Measurements from ENCODE around the gene FAM98A. TPM values are rescaled to one million over a fixed set of nuclear protein-coding genes. Genes with fewer than 3 reads are reported as not detected.

Gene FAM98A
- total and polyA plus RNA-seq, 10 of the 15 experiments (the other 5 are each of a cell fraction or from before 2014, with no cell fraction given) = 29.7 to 231 (median 80.2) TPM

DNA sequence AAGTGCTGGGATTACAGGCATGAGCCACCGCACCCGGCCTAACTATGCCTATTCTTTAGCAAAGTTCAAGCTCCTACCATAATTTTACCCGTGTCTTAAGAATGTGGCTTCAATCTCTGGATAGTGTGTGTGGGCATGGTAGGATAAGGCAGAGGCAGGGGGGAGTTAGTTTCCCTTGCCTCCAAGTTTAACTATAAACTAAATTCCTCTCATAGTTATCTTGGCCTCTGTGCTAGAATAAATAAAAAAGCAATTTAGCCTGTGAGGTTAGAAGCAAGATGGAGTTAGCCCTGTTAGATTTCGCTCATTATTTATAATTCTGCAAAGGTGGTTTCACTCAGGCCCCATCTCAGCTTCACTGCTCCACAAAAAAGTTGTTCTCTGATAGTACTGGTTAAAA lies 7.0 kb upstream of the FAM98A start:
- no peak overlapping the region for H3K27ac ChIP-seq (ENCODE audit: control insufficient read depth, insufficient read depth)
- ChIA-PET SMC1A (ENCODE audit: uncharacterized antibody, unreplicated experiment) (no interaction called here), POLR2A (no interaction called here), CTCF (interaction anchor here (2.4 kb wide), 1 partner anchor 23 kb away, joined by 5 read pairs; no protein-coding TSS in a partner anchor), RAD21 (ENCODE audit: unreplicated experiment) (no interaction called here)
- H4K20me1 ChIP-seq (ENCODE audit: control insufficient read depth, insufficient read depth) = no peaks in the 10 kb centered on the region
- H3K4me1 ChIP-seq (ENCODE audit: control insufficient read depth, insufficient read depth, low read length) = no peaks in the 10 kb centered on the region
- intact Hi-C loops (cut with micrococcal nuclease; ENCODE audit: unreplicated experiment) = no loop called here
- in situ Hi-C loops (cut with MboI) = no loop called here
- DNase-seq (ENCODE audit: low read depth, low spot score) = no peak
- no peak for ATAC-seq
- FAIRE-seq = no peak
- no peaks in the 10 kb centered on the region for H3K79me2 ChIP-seq (ENCODE audit: control insufficient read depth, insufficient read depth, low read length)
- H3K4me2 ChIP-seq (ENCODE audit: control insufficient read depth, insufficient read depth) = no peak overlapping the region
- BruUV-seq (replicated peaks) = no TSS peak
- H3K27me3 ChIP-seq (replicated peaks in 1 of 2; ENCODE audit: control insufficient read depth in 2 of 2, insufficient read depth in 2 of 2, low read length in 1 of 2) = no peaks in the 10 kb centered on the region
- H2AFZ ChIP-seq (ENCODE audit: control insufficient read depth, low read depth, low read length) = no peak overlapping the region
- no peaks in the 10 kb centered on the region for H3K9me3 ChIP-seq (replicated peaks; ENCODE audit: control insufficient read depth, insufficient read depth, low read length)
- H3K36me3 ChIP-seq (ENCODE audit: control insufficient read depth in 2 of 2, insufficient read depth in 2 of 2, low read length in 1 of 2) = no peaks in the 10 kb centered on the region
- WGBS (ENCODE audit: insufficient coverage, insufficient replicate concordance, low lambda C conversion rate, missing lambda C conversion rate) = 94% methylated on average over 4 of the region's 4 CpGs
- TF ChIP-seq, protein P1, sequence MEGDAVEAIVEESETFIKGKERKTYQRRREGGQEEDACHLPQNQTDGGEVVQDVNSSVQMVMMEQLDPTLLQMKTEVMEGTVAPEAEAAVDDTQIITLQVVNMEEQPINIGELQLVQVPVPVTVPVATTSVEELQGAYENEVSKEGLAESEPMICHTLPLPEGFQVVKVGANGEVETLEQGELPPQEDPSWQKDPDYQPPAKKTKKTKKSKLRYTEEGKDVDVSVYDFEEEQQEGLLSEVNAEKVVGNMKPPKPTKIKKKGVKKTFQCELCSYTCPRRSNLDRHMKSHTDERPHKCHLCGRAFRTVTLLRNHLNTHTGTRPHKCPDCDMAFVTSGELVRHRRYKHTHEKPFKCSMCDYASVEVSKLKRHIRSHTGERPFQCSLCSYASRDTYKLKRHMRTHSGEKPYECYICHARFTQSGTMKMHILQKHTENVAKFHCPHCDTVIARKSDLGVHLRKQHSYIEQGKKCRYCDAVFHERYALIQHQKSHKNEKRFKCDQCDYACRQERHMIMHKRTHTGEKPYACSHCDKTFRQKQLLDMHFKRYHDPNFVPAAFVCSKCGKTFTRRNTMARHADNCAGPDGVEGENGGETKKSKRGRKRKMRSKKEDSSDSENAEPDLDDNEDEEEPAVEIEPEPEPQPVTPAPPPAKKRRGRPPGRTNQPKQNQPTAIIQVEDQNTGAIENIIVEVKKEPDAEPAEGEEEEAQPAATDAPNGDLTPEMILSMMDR (IDR thresholded peaks at IDR 0.05 in 2 of 3, conservative IDR thresholded peaks at IDR 0.05 in 1 of 3; ENCODE audit: control insufficient read depth in 2 of 3, extremely low read depth in 1 of 3, insufficient read depth in 1 of 3, low read depth in 3 of 3, low read length in 3 of 3) = no peak
- TF ChIP-seq NRF1 (conservative IDR thresholded peaks at IDR 0.05; ENCODE audit: low read depth, low read length) = no peak
- no peak for TF ChIP-seq SMARCA5 (IDR thresholded peaks at IDR 0.05)
- TF ChIP-seq, protein P2, sequence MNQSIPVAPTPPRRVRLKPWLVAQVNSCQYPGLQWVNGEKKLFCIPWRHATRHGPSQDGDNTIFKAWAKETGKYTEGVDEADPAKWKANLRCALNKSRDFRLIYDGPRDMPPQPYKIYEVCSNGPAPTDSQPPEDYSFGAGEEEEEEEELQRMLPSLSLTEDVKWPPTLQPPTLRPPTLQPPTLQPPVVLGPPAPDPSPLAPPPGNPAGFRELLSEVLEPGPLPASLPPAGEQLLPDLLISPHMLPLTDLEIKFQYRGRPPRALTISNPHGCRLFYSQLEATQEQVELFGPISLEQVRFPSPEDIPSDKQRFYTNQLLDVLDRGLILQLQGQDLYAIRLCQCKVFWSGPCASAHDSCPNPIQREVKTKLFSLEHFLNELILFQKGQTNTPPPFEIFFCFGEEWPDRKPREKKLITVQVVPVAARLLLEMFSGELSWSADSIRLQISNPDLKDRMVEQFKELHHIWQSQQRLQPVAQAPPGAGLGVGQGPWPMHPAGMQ (IDR thresholded peaks at IDR 0.05; ENCODE audit: borderline replicate concordance) = no peak
- no peak for TF ChIP-seq ZZZ3 (IDR thresholded peaks at IDR 0.05; ENCODE audit: control insufficient read depth, insufficient read length, low read depth)
- TF ChIP-seq WRNIP1 (IDR thresholded peaks at IDR 0.05; ENCODE audit: borderline replicate concordance, low read depth, low read length) = no peak
- TF ChIP-seq EZH2 (IDR thresholded peaks at IDR 0.05; ENCODE audit: borderline replicate concordance, control insufficient read depth, low read depth, low read length) = no peak
- H3K4me3 ChIP-seq = no peak overlapping the region
- no peak overlapping the region for H3K9ac ChIP-seq (ENCODE audit: control insufficient read depth, insufficient read depth, low read length)
